Lung (tissue), 13 donors: ENCODE results near the gene TOR1A. TPM values are rescaled to one million over a fixed set of nuclear protein-coding genes. Genes with fewer than 3 reads are reported as not detected.

Experiments used
- ATAC-seq: fragments of 200-7000 bp; cut with Tn5 transposase; one replicate; pipeline ENCODE4 v1.9.1; 2020; ENCODE audit warnings: moderate number of reproducible peaks; ENCODE audit not compliant: insufficient read depth, low FRiP score
- DNase-seq, 3 donors: peaks; one replicate each; pipeline ENCODE4 v3.0.0-alpha.2; 2013 to 2017
- H3K27ac ChIP-seq, 2 donors: one replicate each; pipeline ENCODE4 v1.5.1; 2013; ENCODE audit warnings: mild to moderate bottlenecking in 2 of 2, moderate library complexity in 2 of 2, control low read depth in 1 of 2, inconsistent platforms in 1 of 2, low read depth in 1 of 2, low read length in 1 of 2
- H3K27me3 ChIP-seq, 3 donors: one replicate each; pipeline ENCODE4 v1.5.1; 2013; ENCODE audit warnings: low read length in 2 of 3; ENCODE audit not compliant: control insufficient read depth in 3 of 3, insufficient read depth in 3 of 3
- H3K36me3 ChIP-seq, 4 donors: one replicate each; pipeline ENCODE4 v1.5.1; 2013; ENCODE audit warnings: low read length in 4 of 4, mild to moderate bottlenecking in 1 of 4, moderate library complexity in 1 of 4; ENCODE audit not compliant: control insufficient read depth in 4 of 4, insufficient read depth in 4 of 4
- H3K4me1 ChIP-seq, 5 donors: one replicate each; pipeline ENCODE4 v1.5.1; 2013; ENCODE audit warnings: low read length in 5 of 5, mild to moderate bottlenecking in 2 of 5, moderate library complexity in 1 of 5; ENCODE audit not compliant: control insufficient read depth in 5 of 5, insufficient read depth in 5 of 5
- H3K4me3 ChIP-seq: one replicate; pipeline ENCODE4 v1.5.1; 2013; ENCODE audit warnings: mild to moderate bottlenecking, control low read depth, moderate library complexity
- H3K9ac ChIP-seq, 2 donors: one replicate each; pipeline ENCODE4 v1.5.1; 2013; ENCODE audit warnings: low read length in 2 of 2, control low read depth in 1 of 2; ENCODE audit not compliant: insufficient read depth in 1 of 2
- H3K9me3 ChIP-seq, 4 donors: one replicate each; pipeline ENCODE4 v1.5.1; 2013; ENCODE audit warnings: low read length in 3 of 4, mild to moderate bottlenecking in 1 of 4, moderate library complexity in 1 of 4; ENCODE audit not compliant: control insufficient read depth in 4 of 4, insufficient read depth in 3 of 4
- WGBS, 2 donors: extraction: QIAGEN DNeasy Blood & Tissue Kit; methylation state at CpG; one replicate each; pipeline ENCODE4 v1.1.7; 2013; 5-methylcytosine and 5-hydroxymethylcytosine counted together
- polyA plus RNA-seq, 2 donors: library from polyadenylated mRNA; stranded (reverse); fragments of 200-250 nt; gene quantifications; one replicate each; pipeline ENCODE4 v1.2.1, GENCODE V29; 2013
- small RNA-seq: library from RNA; depleted of rRNA; stranded (forward); fragments of <200 nt; gene quantifications from one replicate; pipeline ENCODE3, GENCODE V24; 2014; ENCODE audit warnings: low replicate concordance
- total RNA-seq, 2 donors: library from RNA; depleted of rRNA in 1 of 2; stranded (reverse); fragments of >200 nt in 1 of 2; gene quantifications; one replicate each; pipeline ENCODE4 v1.2.1, GENCODE V29; 2014 to 2021
- TF ChIP-seq, protein P1 (sequence below): IDR thresholded peaks from 2 replicates; pipeline ENCODE4 v1.5.1; 2012; ENCODE audit warnings: mild to moderate bottlenecking; ENCODE audit errors: control extremely low read depth, extremely low read depth
- donor health status: control.
- donor health status: control.
- donor health status: Bipolar disorder and iron deficiency.
- donor health status: healthy.
- donor health status: DM: yes; HTN: yes; CAD: no.

Gene TOR1A
- total and polyA plus RNA-seq, 4 donors: 19.1 to 41.8 (median 28.4) TPM

GRCh38 chr9:129765764-129766317, 58.1 kb downstream of the TOR1A start:
- Histone ChIP-seq H3K27me3 (no peaks in the 10 kb centered on the region), H3K4me1 (peaks cover 0 to 36% (median 9%) of the 10 kb centered on the region in 5 donors), H3K4me3 (no peak overlapping the region), H3K27ac (no peak overlapping the region), H3K36me3 (no peaks in the 10 kb centered on the region), H3K9ac (no peak overlapping the region), H3K9me3 (no peaks in the 10 kb centered on the region)
- no peak for ATAC-seq
- TF ChIP-seq, protein P1, sequence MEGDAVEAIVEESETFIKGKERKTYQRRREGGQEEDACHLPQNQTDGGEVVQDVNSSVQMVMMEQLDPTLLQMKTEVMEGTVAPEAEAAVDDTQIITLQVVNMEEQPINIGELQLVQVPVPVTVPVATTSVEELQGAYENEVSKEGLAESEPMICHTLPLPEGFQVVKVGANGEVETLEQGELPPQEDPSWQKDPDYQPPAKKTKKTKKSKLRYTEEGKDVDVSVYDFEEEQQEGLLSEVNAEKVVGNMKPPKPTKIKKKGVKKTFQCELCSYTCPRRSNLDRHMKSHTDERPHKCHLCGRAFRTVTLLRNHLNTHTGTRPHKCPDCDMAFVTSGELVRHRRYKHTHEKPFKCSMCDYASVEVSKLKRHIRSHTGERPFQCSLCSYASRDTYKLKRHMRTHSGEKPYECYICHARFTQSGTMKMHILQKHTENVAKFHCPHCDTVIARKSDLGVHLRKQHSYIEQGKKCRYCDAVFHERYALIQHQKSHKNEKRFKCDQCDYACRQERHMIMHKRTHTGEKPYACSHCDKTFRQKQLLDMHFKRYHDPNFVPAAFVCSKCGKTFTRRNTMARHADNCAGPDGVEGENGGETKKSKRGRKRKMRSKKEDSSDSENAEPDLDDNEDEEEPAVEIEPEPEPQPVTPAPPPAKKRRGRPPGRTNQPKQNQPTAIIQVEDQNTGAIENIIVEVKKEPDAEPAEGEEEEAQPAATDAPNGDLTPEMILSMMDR: no peak
- WGBS, 2 donors: 91 to 97% methylated on average over 4 of the region's 4 CpGs
- no peak for DNase-seq

DNA sequence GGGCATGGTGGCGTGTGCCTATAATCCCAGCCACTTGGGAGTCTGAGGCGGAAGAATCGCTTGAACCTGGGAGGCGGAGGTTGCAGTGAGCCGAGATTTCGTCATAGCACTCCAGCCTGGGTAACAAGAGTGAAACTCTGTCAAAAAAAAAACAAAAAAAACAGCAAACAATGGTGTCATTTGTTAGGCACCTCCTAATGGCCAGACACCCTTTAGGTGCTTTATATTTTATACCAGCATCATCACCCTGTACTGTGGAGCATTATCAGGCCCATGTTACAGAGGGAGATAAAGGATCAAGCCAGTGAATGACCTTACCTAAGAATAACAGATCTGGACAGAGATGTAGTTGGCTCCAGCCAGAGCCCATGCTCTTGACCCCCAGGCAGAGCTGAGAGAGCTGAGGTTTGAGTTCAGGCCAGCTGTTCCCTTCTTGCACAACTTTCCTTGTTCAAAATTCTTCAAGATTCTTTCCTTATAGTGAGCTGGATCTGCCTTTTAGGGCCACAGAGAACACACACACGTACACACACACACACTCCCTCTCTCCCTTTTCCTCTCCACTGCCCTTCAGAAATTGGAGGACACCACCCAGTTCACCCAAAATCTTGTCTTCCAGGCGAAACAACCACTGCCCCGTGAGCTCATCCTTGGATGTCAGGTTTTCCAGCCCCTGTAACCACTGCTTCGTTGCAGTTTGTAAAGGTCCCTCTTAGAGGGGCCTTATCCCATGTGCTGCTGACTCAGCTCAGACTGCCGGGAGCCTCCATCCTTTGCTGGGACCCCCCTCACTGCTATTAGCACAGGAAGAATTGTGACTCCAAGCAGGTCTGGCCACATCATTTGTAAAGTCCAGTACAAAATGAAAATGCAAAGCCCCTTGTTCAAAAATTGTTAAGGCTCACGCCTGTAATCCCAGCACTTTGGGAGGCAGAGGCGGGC, 60.7 kb downstream of the TOR1A start:
- TF ChIP-seq, protein P1: no peak
- 60 to 69% methylated on average over 13 of the region's 13 CpGs for WGBS, 2 donors
- H3K9me3 ChIP-seq: no peaks in the 10 kb centered on the region
- peaks cover 0 to 37% (median 9%) of the 10 kb centered on the region in 5 donors for H3K4me1 ChIP-seq
- ATAC-seq (peak; percentile 13), DNase-seq (peak; percentile 81 to 94 (median 89))
- no peak overlapping the region for H3K4me3 ChIP-seq
- no peaks in the 10 kb centered on the region for H3K36me3 ChIP-seq
- H3K27ac ChIP-seq: peak overlapping the region; percentile 5 to 26
- H3K27me3 ChIP-seq: no peaks in the 10 kb centered on the region
- H3K9ac ChIP-seq: peak overlapping the region in 1 of 2 donors; percentile 82

Small RNA genes within 50 kb of the gene (small RNA-seq; reads per million reads assigned to genes)
- gene MIR6855: 0.10 reads per million

Other genes starting within 250 kb of the TOR1A start
- gene C9orf50, start 203.0 kb downstream of the TOR1A start, total RNA-seq: under 1 TPM; 0.15 to 0.28 TPM
- not detected for gene C9orf50, start 203.0 kb downstream of the TOR1A start, polyA plus RNA-seq
- 10 to 100 TPM; 14.3 to 30.1 TPM for gene NTMT1, start 198.0 kb downstream of the TOR1A start, total RNA-seq
- gene NTMT1, start 198.0 kb downstream of the TOR1A start, polyA plus RNA-seq: 10 to 100 TPM; 36.3 to 54.7 TPM
- gene ASB6, start 182.0 kb downstream of the TOR1A start, total RNA-seq: 10 to 100 TPM; 11.8 to 19.5 TPM
- gene ASB6, start 182.0 kb downstream of the TOR1A start, polyA plus RNA-seq: 10 to 100 TPM; 15.7 to 16.4 TPM
- 1 to 10 TPM; 2.2 to 3.6 TPM for gene PRRX2, start 158.5 kb downstream of the TOR1A start, total RNA-seq
- 1 to 10 TPM; 3.4 to 3.8 TPM for gene PRRX2, start 158.5 kb downstream of the TOR1A start, polyA plus RNA-seq
- 10 to 100 TPM; 12.0 to 16.0 TPM for gene PTGES, start 71.1 kb downstream of the TOR1A start, total RNA-seq
- 10 to 100 TPM in 1 of 2 donors, 1 to 10 TPM in 1; 8.0 to 19.8 TPM for gene PTGES, start 71.1 kb downstream of the TOR1A start, polyA plus RNA-seq
- gene TOR1B, start 21.0 kb downstream of the TOR1A start, total RNA-seq: 10 to 100 TPM; 25.5 to 26.4 TPM
- 10 to 100 TPM; 10.1 to 26.7 TPM for gene TOR1B, start 21.0 kb downstream of the TOR1A start, polyA plus RNA-seq
- 10 to 100 TPM; 28.3 to 34.4 TPM for gene C9orf78, start 11.1 kb upstream of the TOR1A start, total RNA-seq
- 10 to 100 TPM; 37.1 to 57.9 TPM for gene C9orf78, start 11.1 kb upstream of the TOR1A start, polyA plus RNA-seq
- gene USP20, start 11.3 kb upstream of the TOR1A start, total RNA-seq: 10 to 100 TPM; 22.0 to 24.1 TPM
- 10 to 100 TPM; 15.7 to 20.9 TPM for gene USP20, start 11.3 kb upstream of the TOR1A start, polyA plus RNA-seq
- 10 to 100 TPM; 34.5 to 94.3 TPM for gene FNBP1, start 219.1 kb upstream of the TOR1A start, total RNA-seq
- gene FNBP1, start 219.1 kb upstream of the TOR1A start, polyA plus RNA-seq: 10 to 100 TPM; 16.0 to 24.5 TPM
- 100 to 1,000 TPM in 1 of 2 donors, 10 to 100 TPM in 1; 43.2 to 180 TPM for gene GPR107, start 229.8 kb upstream of the TOR1A start, total RNA-seq
- gene GPR107, start 229.8 kb upstream of the TOR1A start, polyA plus RNA-seq: 10 to 100 TPM; 11.0 to 23.3 TPM